Liver (tissue), 9 donors: ENCODE results near the gene AMPD3. TPM values are rescaled to one million over a fixed set of nuclear protein-coding genes. Genes with fewer than 3 reads are reported as not detected.

Experiments
- DNase-seq: peaks from one replicate; pipeline ENCODE4 v3.0.0-alpha.2; 2017; ENCODE audit warnings: low spot score
- H3K27ac ChIP-seq, 2 donors: one replicate each; pipeline ENCODE4 v1.7.0; 2013; ENCODE audit warnings: inconsistent platforms in 2 of 2, low read length in 2 of 2, control low read depth in 1 of 2, low read depth in 1 of 2, mild to moderate bottlenecking in 1 of 2
- H3K27me3 ChIP-seq, 4 donors: one replicate each; pipeline versions ENCODE4 v1.6.1 to v1.7.0; 2013; ENCODE audit warnings: low read length in 3 of 4, inconsistent platforms in 1 of 4, mild to moderate bottlenecking in 1 of 4, moderate library complexity in 1 of 4; ENCODE audit not compliant: control insufficient read depth in 4 of 4, insufficient read depth in 4 of 4
- H3K36me3 ChIP-seq, 4 donors: one replicate each; pipeline versions ENCODE4 v1.6.1 to v1.7.0; 2013; ENCODE audit warnings: low read length in 3 of 4, mild to moderate bottlenecking in 3 of 4, low read depth in 1 of 4, moderate library complexity in 1 of 4; ENCODE audit not compliant: control insufficient read depth in 4 of 4, insufficient read depth in 3 of 4
- H3K4me1 ChIP-seq, 4 donors: one replicate each; pipeline versions ENCODE4 v1.6.1 to v1.7.0; 2013; ENCODE audit warnings: low read length in 3 of 4, mild to moderate bottlenecking in 3 of 4, moderate library complexity in 1 of 4; ENCODE audit not compliant: control insufficient read depth in 4 of 4, insufficient read depth in 4 of 4
- H3K4me3 ChIP-seq, 3 donors: one replicate each; pipeline versions ENCODE4 v1.6.1 to v1.7.0; 2013; ENCODE audit warnings: low read length in 3 of 3, control low read depth in 1 of 3, low read depth in 1 of 3, mild to moderate bottlenecking in 1 of 3
- H3K9ac ChIP-seq, 2 donors: one replicate each; pipeline ENCODE4 v1.7.0; 2013; ENCODE audit warnings: low read length in 2 of 2, mild to moderate bottlenecking in 2 of 2, moderate library complexity in 2 of 2, control low read depth in 1 of 2, low read depth in 1 of 2
- H3K9me3 ChIP-seq, 4 donors: one replicate each; pipeline versions ENCODE4 v1.6.1 to v1.7.0; 2013; ENCODE audit warnings: low read length in 3 of 4; ENCODE audit not compliant: control insufficient read depth in 4 of 4
- CTCF ChIP-seq: fragments of 150-350 bp; IDR thresholded peaks from 2 replicates; pipeline ENCODE4 v1.5.1; 2017; ENCODE audit warnings: improper control_type of control experiment, low read depth, low read length; ENCODE audit not compliant: missing input control
- EGR1 ChIP-seq, 2 donors: IDR thresholded peaks; 2 replicates each; pipeline ENCODE4 v1.6.1; 2016 to 2018; ENCODE audit warnings: antibody characterized with exemption in 2 of 2, low read depth in 2 of 2
- FOXA1 ChIP-seq: IDR thresholded peaks from 2 replicates; pipeline ENCODE4 v1.6.1; 2016; ENCODE audit warnings: antibody characterized with exemption
- FOXA2 ChIP-seq: IDR thresholded peaks from 2 replicates; pipeline ENCODE4 v1.6.1; 2016; ENCODE audit warnings: antibody characterized with exemption
- GABPA ChIP-seq, 2 donors: IDR thresholded peaks in 1 of 2; conservative IDR thresholded peaks in 1 of 2; 2 replicates each; pipeline ENCODE4 v1.6.1; 2016; ENCODE audit warnings: antibody characterized with exemption in 2 of 2, mild to moderate bottlenecking in 1 of 2, moderate library complexity in 1 of 2
- HNF4A ChIP-seq, 2 donors: conservative IDR thresholded peaks; 2 replicates each; pipeline ENCODE4 v1.6.1; 2016; ENCODE audit warnings: antibody characterized with exemption in 2 of 2, mild to moderate bottlenecking in 2 of 2
- HNF4G ChIP-seq: IDR thresholded peaks from 2 replicates; pipeline ENCODE4 v1.6.1; 2016; ENCODE audit warnings: antibody characterized with exemption
- JUND ChIP-seq, 2 donors: IDR thresholded peaks; 2 replicates each; pipeline ENCODE4 v1.6.1; 2016; ENCODE audit warnings: antibody characterized with exemption in 2 of 2
- NR2F2 ChIP-seq: IDR thresholded peaks from 2 replicates; pipeline ENCODE4 v1.6.1; 2016; ENCODE audit warnings: antibody characterized with exemption
- RAD21 ChIP-seq, 2 donors: IDR thresholded peaks; 2 replicates each; pipeline ENCODE4 v1.6.1; 2016; ENCODE audit warnings: antibody characterized with exemption in 2 of 2, mild to moderate bottlenecking in 2 of 2
- RXRA ChIP-seq, 2 donors: IDR thresholded peaks; 2 replicates each; pipeline ENCODE4 v1.6.1; 2017 to 2018; ENCODE audit warnings: antibody characterized with exemption in 2 of 2, mild to moderate bottlenecking in 1 of 2
- SP1 ChIP-seq: IDR thresholded peaks from 2 replicates; pipeline ENCODE4 v1.6.1; 2018; ENCODE audit warnings: antibody characterized with exemption, mild to moderate bottlenecking
- TAF1 ChIP-seq: conservative IDR thresholded peaks from 2 replicates; pipeline ENCODE4 v1.6.1; 2016; ENCODE audit warnings: antibody characterized with exemption, mild to moderate bottlenecking
- YY1 ChIP-seq: IDR thresholded peaks from 2 replicates; pipeline ENCODE4 v1.6.1; 2016; ENCODE audit warnings: antibody characterized with exemption, mild to moderate bottlenecking
- WGBS: extraction: QIAGEN DNeasy Blood & Tissue Kit; methylation state at CpG from one replicate; pipeline ENCODE4 v1.1.7; 2013; 5-methylcytosine and 5-hydroxymethylcytosine counted together
- polyA plus RNA-seq, 2 donors: library from polyadenylated mRNA; stranded (reverse) in 1 of 2; unstranded in 1 of 2; fragments of 200-250 nt in 1 of 2; fragments of >200 nt in 1 of 2; fragmentation: Nextera tagmentation in 1 of 2; extraction: Ambion mirVana in 1 of 2; gene quantifications; one replicate each; pipeline versions ENCODE4 v1.2.1 to v1.2.3, GENCODE V29; 2013 to 2015
- total RNA-seq, 2 donors: library from RNA; depleted of rRNA; stranded (reverse); fragments of >200 nt; gene quantifications; one replicate each; pipeline ENCODE4 v1.2.3, GENCODE V29; 2014
- TF ChIP-seq, protein P1 (sequence below): IDR thresholded peaks from 2 replicates; pipeline ENCODE4 v1.6.1; 2016; ENCODE audit warnings: antibody characterized with exemption, mild to moderate bottlenecking
- TF ChIP-seq, protein P2 (sequence below): IDR thresholded peaks from 2 replicates; pipeline ENCODE4 v1.6.1; 2016; ENCODE audit warnings: antibody characterized with exemption
- TF ChIP-seq, protein P3 (sequence below): IDR thresholded peaks from 2 replicates; pipeline ENCODE4 v1.6.1; 2016; ENCODE audit warnings: antibody characterized with exemption
- TF ChIP-seq, protein P4 (sequence below): IDR thresholded peaks from 2 replicates; pipeline ENCODE4 v1.6.1; 2016; ENCODE audit warnings: antibody characterized with exemption
- donor health status: healthy.
- donor health status: healthy.
- donor health status: healthy.
- donor health status: healthy.
- donor health status: healthy.

AMPD3 gene
- total and polyA plus RNA-seq, 4 donors, result 0.40 to 7.4 (median 1.1) TPM

DNA sequence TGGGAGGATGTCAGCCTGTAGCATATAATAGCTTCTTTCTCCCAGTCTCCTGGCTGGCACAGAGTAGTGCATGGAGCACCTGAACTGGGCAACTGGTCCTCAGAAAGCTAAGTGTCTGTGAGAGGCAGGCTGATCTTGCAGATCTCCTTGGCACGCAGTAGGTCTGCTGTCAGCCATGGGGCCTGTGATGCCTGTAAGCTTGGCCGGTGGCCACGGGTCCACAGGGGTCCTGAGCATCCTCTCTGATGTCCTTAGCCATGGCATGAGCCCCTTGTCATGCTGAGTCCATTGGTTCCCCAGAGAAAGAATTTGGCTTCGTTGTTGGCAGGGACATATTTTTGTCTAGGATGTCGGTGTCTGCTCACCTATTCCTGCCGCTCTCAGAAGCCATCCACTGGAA lies 25.0 kb downstream of the AMPD3 start (continued):
- TF ChIP-seq, protein P1, sequence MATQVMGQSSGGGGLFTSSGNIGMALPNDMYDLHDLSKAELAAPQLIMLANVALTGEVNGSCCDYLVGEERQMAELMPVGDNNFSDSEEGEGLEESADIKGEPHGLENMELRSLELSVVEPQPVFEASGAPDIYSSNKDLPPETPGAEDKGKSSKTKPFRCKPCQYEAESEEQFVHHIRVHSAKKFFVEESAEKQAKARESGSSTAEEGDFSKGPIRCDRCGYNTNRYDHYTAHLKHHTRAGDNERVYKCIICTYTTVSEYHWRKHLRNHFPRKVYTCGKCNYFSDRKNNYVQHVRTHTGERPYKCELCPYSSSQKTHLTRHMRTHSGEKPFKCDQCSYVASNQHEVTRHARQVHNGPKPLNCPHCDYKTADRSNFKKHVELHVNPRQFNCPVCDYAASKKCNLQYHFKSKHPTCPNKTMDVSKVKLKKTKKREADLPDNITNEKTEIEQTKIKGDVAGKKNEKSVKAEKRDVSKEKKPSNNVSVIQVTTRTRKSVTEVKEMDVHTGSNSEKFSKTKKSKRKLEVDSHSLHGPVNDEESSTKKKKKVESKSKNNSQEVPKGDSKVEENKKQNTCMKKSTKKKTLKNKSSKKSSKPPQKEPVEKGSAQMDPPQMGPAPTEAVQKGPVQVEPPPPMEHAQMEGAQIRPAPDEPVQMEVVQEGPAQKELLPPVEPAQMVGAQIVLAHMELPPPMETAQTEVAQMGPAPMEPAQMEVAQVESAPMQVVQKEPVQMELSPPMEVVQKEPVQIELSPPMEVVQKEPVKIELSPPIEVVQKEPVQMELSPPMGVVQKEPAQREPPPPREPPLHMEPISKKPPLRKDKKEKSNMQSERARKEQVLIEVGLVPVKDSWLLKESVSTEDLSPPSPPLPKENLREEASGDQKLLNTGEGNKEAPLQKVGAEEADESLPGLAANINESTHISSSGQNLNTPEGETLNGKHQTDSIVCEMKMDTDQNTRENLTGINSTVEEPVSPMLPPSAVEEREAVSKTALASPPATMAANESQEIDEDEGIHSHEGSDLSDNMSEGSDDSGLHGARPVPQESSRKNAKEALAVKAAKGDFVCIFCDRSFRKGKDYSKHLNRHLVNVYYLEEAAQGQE, result no peak
- TF ChIP-seq GABPA (IDR thresholded peaks at IDR 0.05 in 1 of 2, conservative IDR thresholded peaks at IDR 0.05 in 1 of 2), result no peak
- TF ChIP-seq NR2F2, result no peak
- no peak for TF ChIP-seq RXRA (IDR thresholded peaks at IDR 0.05)
- no peak for TF ChIP-seq FOXA1
- TF ChIP-seq JUND (IDR thresholded peaks at IDR 0.05), result no peak

- DNase-seq, result no peak
- Histone ChIP-seq H3K36me3 (peaks cover 0 to 2% (median under 1%) of the 10 kb centered on the region in 4 donors), H3K4me3 (no peak overlapping the region), H3K9me3 (no peaks in the 10 kb centered on the region), H3K9ac (no peak overlapping the region), H3K27ac (no peak overlapping the region), H3K4me1 (no peaks in the 10 kb centered on the region), H3K27me3 (no peaks in the 10 kb centered on the region)
- 92% methylated on average over 2 of the region's 2 CpGs for WGBS
- no peak for TF ChIP-seq CTCF
- no peak for TF ChIP-seq YY1
- TF ChIP-seq, protein P2, sequence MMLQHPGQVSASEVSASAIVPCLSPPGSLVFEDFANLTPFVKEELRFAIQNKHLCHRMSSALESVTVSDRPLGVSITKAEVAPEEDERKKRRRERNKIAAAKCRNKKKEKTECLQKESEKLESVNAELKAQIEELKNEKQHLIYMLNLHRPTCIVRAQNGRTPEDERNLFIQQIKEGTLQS, result no peak
- no peak for TF ChIP-seq EGR1 (IDR thresholded peaks at IDR 0.05; ENCODE audit: low read depth in 2 of 2)
- TF ChIP-seq, protein P3, sequence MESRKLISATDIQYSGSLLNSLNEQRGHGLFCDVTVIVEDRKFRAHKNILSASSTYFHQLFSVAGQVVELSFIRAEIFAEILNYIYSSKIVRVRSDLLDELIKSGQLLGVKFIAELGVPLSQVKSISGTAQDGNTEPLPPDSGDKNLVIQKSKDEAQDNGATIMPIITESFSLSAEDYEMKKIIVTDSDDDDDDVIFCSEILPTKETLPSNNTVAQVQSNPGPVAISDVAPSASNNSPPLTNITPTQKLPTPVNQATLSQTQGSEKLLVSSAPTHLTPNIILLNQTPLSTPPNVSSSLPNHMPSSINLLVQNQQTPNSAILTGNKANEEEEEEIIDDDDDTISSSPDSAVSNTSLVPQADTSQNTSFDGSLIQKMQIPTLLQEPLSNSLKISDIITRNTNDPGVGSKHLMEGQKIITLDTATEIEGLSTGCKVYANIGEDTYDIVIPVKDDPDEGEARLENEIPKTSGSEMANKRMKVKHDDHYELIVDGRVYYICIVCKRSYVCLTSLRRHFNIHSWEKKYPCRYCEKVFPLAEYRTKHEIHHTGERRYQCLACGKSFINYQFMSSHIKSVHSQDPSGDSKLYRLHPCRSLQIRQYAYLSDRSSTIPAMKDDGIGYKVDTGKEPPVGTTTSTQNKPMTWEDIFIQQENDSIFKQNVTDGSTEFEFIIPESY, result no peak
- no peak for TF ChIP-seq RXRA (IDR thresholded peaks at IDR 0.05)
- TF ChIP-seq GABPA (IDR thresholded peaks at IDR 0.05 in 1 of 2, conservative IDR thresholded peaks at IDR 0.05 in 1 of 2), result no peak
- no peak for TF ChIP-seq JUND (IDR thresholded peaks at IDR 0.05)
- TF ChIP-seq, protein P1, result no peak
- no peak for TF ChIP-seq SP1
- no peak for TF ChIP-seq TAF1
- no peak for TF ChIP-seq FOXA1
- TF ChIP-seq, protein P4, sequence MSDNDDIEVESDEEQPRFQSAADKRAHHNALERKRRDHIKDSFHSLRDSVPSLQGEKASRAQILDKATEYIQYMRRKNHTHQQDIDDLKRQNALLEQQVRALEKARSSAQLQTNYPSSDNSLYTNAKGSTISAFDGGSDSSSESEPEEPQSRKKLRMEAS, result no peak
- no peak for TF ChIP-seq HNF4A (conservative IDR thresholded peaks at IDR 0.05)
- TF ChIP-seq RAD21 (IDR thresholded peaks at IDR 0.05), result no peak
- TF ChIP-seq HNF4G, result no peak
- TF ChIP-seq FOXA2, result no peak
- TF ChIP-seq NR2F2, result no peak
These were observed 25.7 kb downstream of the AMPD3 start for GRCh38 chr11:10480760-10481159.
